K562 (cell line): ENCODE measurements around the gene TMEM181. TPM values are rescaled to one million over a fixed set of nuclear protein-coding genes. Genes with fewer than 3 reads are reported as not detected.

Experiments
- CHD7 ChIP-seq: fragments of 200-600 bp; sonication (generic); IDR thresholded peaks from one replicate; pipeline ENCODE4 v1.6.1; 2012; ENCODE audit warnings: mild to moderate bottlenecking, low read depth, low read length, inconsistent platforms
- ELF1 ChIP-seq: fragments of 200-800 bp; sonication (Bioruptor generic); IDR thresholded peaks from 2 replicates; pipeline ENCODE4 v1.6.1; 2016; ENCODE audit warnings: missing genetic modification characterization, missing compliant biosample characterization
- HMGN3 ChIP-seq: IDR thresholded peaks from 2 replicates; pipeline ENCODE4 v1.6.1; 2011; ENCODE audit warnings: borderline replicate concordance, low read depth, mild to moderate bottlenecking, mixed read lengths, low read length; ENCODE audit not compliant: insufficient read length; ENCODE audit errors: extremely low read depth
- IFI16 ChIP-seq: fragments of 250-450 bp; sonication (Bioruptor Pico); IDR thresholded peaks from 2 replicates; pipeline ENCODE4 v2.1.2; 2022; ENCODE audit warnings: mild to moderate bottlenecking, inconsistent platforms
- MAFG ChIP-seq: fragments of 450-650 bp; conservative IDR thresholded peaks from 2 replicates; pipeline ENCODE4 v1.6.1; 2016; ENCODE audit warnings: missing genetic modification characterization, missing compliant biosample characterization
- PATZ1 ChIP-seq: fragments of 250-450 bp; sonication (Bioruptor Pico); IDR thresholded peaks from 2 replicates; pipeline ENCODE4 v1.5.0; 2020; ENCODE audit warnings: mild to moderate bottlenecking, borderline replicate concordance
- RBM25 ChIP-seq: fragments of 200-400 bp; formaldehyde crosslinking; IDR thresholded peaks from 2 replicates; pipeline ENCODE4 v1.6.1; 2018; ENCODE audit warnings: low read length, low read depth, moderate library complexity; ENCODE audit not compliant: severe bottlenecking
- ZBTB12 ChIP-seq: fragments of 250-450 bp; sonication (Bioruptor Pico); IDR thresholded peaks from 2 replicates; pipeline ENCODE4 v1.4.0; 2020
- polyA plus RNA-seq, 8 experiments: library from polyadenylated mRNA; depleted of rRNA in 4 of 8; stranded (reverse) in 5 of 8; unstranded in 3 of 8; fragments of >200 nt; fragmentation: Nextera tagmentation in 2 of 8; fragmentation: Illumina TruSeq in 1 of 8; extraction: Ambion mirVana in 2 of 8; extraction: Trizol in 1 of 8; gene quantifications; 2 replicates each; pipeline versions ENCODE4 v1.2.1 to v1.2.3, GENCODE V29; 2011 to 2014; ENCODE audit warnings: inconsistent platforms in 1 of 8, missing spikeins in 1 of 8
- total RNA-seq, 7 experiments: library from RNA; depleted of rRNA in 6 of 7; stranded (reverse); fragments of >200 nt in 6 of 7; fragmentation: Illumina TruSeq in 2 of 7; extraction: Trizol in 2 of 7; gene quantifications; 2 replicates each; pipeline versions ENCODE4 v1.2.1 to v1.2.3, GENCODE V29; 2011 to 2021; ENCODE audit warnings: low replicate concordance in 1 of 7
- TF ChIP-seq, protein P1 (sequence below): sonication (generic); formaldehyde crosslinking; IDR thresholded peaks from 2 replicates; pipeline ENCODE4 v1.8.0; 2022; ENCODE audit warnings: missing genetic modification reagents, mild to moderate bottlenecking, moderate library complexity, borderline replicate concordance

The TMEM181 gene
- total and polyA plus RNA-seq, 9 of the 15 experiments (the other 6 are each of a cell fraction or from before 2014, with no cell fraction given): 5.6 to 27.2 (median 19.9) TPM

- TF ChIP-seq PATZ1 (CRISPR knock-in tag): no peak
- TF ChIP-seq ELF1 (tag): peak; percentile 100
- no peak for TF ChIP-seq CHD7
- TF ChIP-seq IFI16 (CRISPR knock-in tag): no peak
- TF ChIP-seq, protein P1, sequence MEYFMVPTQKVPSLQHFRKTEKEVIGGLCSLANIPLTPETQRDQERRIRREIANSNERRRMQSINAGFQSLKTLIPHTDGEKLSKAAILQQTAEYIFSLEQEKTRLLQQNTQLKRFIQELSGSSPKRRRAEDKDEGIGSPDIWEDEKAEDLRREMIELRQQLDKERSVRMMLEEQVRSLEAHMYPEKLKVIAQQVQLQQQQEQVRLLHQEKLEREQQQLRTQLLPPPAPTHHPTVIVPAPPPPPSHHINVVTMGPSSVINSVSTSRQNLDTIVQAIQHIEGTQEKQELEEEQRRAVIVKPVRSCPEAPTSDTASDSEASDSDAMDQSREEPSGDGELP (CRISPR knock-in tag): peak; percentile 23
- peak; percentile 74 for TF ChIP-seq MAFG (tag)
- TF ChIP-seq RBM25: peak; percentile 48
- peak; percentile 96 for TF ChIP-seq ZBTB12
- TF ChIP-seq HMGN3: peak; percentile 83
These were observed at the start of gene TMEM181 (continued) for GRCh38 chr6:158559895-158560835.
